AML-193 (cell line): ENCODE measurements around the gene DNAJB8.

Experiments
- DNase-seq, 2 experiments: peaks; one replicate each; lab custom pipeline; 2025; lab: John Stamatoyannopoulos, UW

Gene DNAJB8

GRCh38 chr3:128464188-128464587 is 2.5 kb downstream of the DNAJB8 start:
- no peak for DNase-seq

- no peak for DNase-seq
Observed at GRCh38 chr3:128463771-128464170, 2.9 kb downstream of the DNAJB8 start.

DNA sequence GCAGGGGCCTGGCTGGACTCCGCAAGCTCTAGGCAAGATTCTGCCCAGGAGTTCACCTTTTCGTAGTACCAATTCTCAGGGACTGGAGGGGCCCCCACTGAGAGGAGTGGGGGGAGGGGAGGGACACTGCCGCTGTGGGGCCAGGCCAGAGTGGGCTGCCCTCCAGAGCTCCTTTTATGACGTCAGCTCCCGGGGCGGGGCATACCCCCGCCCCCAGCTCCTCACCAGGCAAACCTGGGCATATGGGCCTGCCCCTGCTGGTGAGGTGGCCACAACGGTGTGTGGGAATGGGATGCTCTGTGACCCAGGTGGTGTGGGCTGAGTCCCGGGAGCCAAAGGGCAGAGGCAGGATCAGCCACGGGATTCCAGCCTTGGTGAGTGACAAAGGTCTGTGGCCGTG is 3.3 kb downstream of the DNAJB8 start:
- DNase-seq = no peak

- DNase-seq = no peak
Observed at GRCh38 chr3:128462931-128463330, 3.8 kb downstream of the DNAJB8 start.

DNA sequence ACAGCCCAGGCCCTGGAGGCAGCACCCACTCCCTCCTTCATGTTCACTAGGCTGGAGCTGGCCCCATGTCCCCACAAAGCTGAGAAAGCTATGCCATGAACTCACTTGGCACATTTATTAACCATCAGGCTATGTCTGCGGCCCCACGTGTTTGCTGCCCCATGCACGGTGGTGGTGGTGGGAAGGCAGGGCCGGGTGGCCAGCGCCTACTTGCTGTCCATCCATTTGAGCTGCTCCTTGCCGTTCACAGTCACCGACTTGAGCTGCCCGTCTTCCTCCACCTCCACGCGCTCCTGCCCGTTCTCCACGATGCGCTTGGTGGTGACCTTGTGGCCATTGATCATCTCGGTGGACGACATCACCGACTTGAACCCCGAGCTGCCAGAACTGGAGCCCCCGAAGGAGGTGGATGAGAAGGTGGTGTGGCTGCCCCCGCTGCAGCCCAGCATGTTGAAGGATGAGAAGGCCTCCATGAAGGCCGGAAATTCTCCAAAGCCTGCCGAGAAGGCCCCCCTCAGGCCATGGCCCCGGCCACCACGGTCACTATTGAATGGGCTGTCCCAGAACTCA is 4.3 kb downstream of the DNAJB8 start:
- DNase-seq = no peak

DNA sequence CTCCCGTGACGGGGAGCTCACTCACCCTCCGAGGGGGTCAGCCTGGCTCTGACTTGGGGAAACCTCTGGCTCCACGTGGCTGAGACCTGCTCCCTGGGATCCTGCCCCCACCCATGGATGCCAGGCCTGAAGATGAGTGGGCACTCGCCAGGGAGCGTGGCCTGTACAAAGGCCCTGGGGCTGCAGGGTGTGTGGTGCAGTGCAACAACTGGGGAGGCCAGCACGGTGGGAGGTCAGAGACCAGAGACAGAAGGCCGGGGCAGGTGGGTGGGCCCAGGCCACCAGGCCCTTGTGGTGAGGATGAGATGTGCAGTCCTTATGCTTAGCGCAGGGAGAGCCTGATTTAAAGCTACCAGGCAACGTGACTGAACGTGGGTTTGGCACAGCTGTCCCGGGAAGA is 5.0 kb downstream of the DNAJB8 start:
- DNase-seq = no peak

GRCh38 chr3:128459461-128459820 is 7.2 kb downstream of the DNAJB8 start:
- no peak for DNase-seq

GRCh38 chr3:128458746-128459460 is 7.8 kb downstream of the DNAJB8 start:
- no peak for DNase-seq

GRCh38 chr3:128457937-128458336 is 8.8 kb downstream of the DNAJB8 start:
- DNase-seq = no peak

GRCh38 chr3:128456776-128457715 is 9.6 kb downstream of the DNAJB8 start:
- no peak for DNase-seq

- DNase-seq = no peak
Observed at GRCh38 chr3:128455786-128456748, 10.6 kb downstream of the DNAJB8 start.

- DNase-seq = no peak
Observed at GRCh38 chr3:128455116-128455515, 11.6 kb downstream of the DNAJB8 start.

- no peak for DNase-seq
Observed at GRCh38 chr3:128454310-128454618, 12.4 kb downstream of the DNAJB8 start.

DNA sequence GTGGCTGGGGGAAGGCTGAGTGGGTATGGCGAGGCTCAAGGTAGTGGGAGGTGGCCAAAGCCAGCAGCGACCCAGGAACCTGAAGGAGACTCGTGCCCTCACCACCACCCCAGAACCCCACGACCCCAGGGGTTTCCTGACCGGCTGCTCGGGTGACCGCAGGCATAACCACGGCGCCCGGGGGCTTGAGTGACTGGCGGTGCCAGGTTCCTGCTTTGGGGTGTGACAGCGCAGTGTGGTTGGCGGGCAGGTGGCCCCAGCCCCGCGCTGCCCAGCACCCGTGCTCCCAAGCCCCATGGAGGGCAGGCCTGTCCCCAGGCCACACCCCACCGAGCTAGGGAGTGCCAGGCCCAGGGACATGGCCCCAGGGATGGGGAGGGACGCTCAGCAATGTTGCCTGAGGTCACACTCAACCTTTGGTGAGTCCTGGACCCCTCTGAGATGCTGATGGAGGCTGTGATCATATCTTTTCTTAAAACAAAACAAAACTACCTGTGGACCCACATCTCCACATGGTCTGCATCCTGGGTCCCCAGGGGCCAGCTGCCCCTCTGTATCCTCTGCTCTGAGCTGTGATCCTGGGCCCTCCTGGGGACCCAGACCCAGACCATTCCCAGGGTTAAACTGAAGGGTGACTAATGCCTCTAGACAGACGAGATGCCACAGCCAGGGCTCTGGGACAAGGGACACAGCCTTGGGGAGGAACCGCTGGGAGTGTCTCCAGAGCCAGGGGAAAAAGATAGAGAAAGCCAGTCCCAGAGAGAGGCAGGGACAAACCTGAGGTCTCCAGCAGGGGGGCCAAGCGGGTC is 13.0 kb downstream of the DNAJB8 start:
- no peak for DNase-seq

GRCh38 chr3:128452678-128453275 is 13.9 kb downstream of the DNAJB8 start:
- DNase-seq = no peak

DNA sequence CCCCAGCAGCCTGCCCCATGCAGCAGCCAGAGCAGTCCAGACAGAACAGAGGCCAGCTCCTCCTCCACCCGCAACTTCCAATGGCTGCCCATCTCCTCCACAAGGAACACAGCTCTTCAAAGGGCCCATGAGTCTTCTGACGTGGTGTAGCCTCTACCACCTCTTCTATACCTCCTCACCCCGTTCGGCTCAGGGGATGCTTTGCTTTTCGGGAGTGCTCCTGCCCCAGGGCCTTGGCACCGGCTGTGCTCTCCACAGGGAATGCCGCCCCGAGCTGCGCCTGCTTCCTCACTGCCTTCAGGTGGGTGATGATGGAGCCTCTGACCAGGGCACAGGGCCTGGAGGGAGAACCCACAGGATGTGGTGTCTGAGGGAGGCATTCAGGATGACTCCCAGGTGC is 14.6 kb downstream of the DNAJB8 start:
- DNase-seq = no peak

DNA sequence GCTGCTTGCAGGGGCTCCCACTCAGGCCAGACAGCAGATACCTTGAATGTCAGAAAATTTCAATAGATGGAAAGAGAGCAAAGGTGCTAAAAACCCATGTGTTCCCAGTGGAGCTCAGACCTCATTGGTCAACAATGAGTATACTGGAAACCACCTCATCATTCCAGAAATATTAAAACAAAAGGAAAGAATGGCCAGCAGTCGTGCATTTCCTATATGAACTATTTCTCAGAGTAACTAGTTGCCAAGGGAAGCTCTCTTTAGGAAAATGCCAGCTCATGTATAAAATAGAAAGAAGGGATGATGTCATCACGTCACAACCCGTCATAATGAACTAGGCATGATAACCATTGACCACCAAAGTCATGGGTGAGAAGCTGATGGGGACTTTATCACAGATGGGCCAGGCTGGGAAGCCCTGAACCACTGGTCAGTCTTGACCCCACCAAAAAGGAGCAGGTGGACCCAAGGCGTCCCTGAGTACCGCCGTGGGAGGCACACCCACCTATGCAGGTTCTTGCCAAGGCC is 17.5 kb downstream of the DNAJB8 start:
- DNase-seq = no peak

DNA sequence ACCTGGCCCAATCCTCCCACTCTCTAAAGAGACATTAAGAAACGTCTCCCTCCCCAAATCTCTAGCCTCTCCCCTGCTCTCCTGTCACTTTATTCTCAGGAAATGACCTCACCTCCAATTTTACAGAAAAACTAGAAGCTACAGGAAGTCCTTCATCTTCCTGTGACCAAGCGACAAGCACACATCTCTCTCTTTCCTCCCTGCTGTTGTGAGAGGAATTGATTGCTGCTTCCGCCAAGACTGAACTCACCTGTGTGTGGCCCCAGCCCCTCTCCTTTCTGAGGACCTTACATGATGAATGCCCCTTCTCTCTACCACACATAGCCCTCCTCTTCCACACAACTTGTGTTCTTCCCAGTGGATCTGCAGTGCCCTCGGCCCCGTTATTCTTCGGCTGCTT is 18.2 kb downstream of the DNAJB8 start:
- no peak for DNase-seq

DNA sequence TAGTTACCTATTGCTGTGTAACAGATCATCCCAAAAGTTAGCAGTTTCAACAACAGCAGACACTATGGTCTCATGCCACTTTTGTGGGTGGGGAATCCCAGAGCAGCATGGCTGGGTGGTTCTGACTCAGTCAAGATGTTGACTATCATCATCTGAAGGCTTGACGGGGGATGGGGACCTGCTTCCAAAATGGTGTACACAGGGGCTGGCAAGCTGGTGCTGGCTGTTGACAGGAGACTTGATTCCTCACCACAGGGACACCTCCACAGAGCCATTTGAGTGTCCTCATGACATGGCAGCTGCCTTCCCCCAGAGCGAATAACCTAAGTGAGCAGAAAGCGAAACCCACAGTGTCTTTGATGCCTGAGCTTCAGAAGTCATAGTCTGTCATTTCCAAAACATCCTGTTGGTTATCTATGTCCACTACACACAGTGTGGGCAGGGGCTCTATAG is 19.1 kb downstream of the DNAJB8 start:
- no peak for DNase-seq

- no peak for DNase-seq
Observed at GRCh38 chr3:128446821-128447220, 19.9 kb downstream of the DNAJB8 start.
